Esophagus squamous epithelium (tissue), 5 donors: Measurements from ENCODE around the gene CDK6. TPM values are rescaled to one million over a fixed set of nuclear protein-coding genes. Genes with fewer than 3 reads are reported as not detected.

ENCODE experiments used
- DNase-seq: peaks from one replicate; lab custom pipeline; 2025; lab: John Stamatoyannopoulos, UW
- H3K27ac ChIP-seq, 4 donors: fragments of 200-600 bp; sonication (generic); one replicate each; pipeline ENCODE4 v1.5.1; 2016 to 2019; ENCODE audit warnings: mild to moderate bottlenecking in 1 of 4
- H3K27me3 ChIP-seq, 4 donors: fragments of 200-600 bp; sonication (generic); 1 replicate in 3 of 4; 2 replicates in 1 of 4; pipeline versions ENCODE4 v1.5.1 to v1.6.0; 2017 to 2021; ENCODE audit warnings: antibody characterized with exemption in 1 of 4
- H3K36me3 ChIP-seq, 3 donors: fragments of 200-600 bp; sonication (generic); one replicate each; pipeline ENCODE4 v1.5.1; 2016 to 2019
- H3K4me1 ChIP-seq, 3 donors: fragments of 200-600 bp; sonication (generic); one replicate each; pipeline ENCODE4 v1.5.1; 2017 to 2019
- H3K4me3 ChIP-seq, 4 donors: fragments of 200-600 bp; sonication (generic); 1 replicate in 3 of 4; 2 replicates in 1 of 4; pipeline ENCODE4 v1.5.1; 2016 to 2019; ENCODE audit warnings: mild to moderate bottlenecking in 2 of 4, moderate library complexity in 1 of 4
- H3K9me3 ChIP-seq, 3 donors: fragments of 200-600 bp; sonication (generic); one replicate each; pipeline ENCODE4 v1.5.1; 2016 to 2019
- CTCF ChIP-seq, 6 experiments: fragments of 450-650 bp in 4 of 6; fragments of 200-600 bp in 2 of 6; sonication (generic) in 2 of 6; IDR thresholded peaks; one replicate each; pipeline ENCODE4 v1.5.1; 2016 to 2019; ENCODE audit warnings: antibody characterized with exemption in 6 of 6, mild to moderate bottlenecking in 4 of 6, moderate library complexity in 4 of 6
- POLR2A ChIP-seq, 4 donors: fragments of 450-650 bp; IDR thresholded peaks; one replicate each; pipeline ENCODE4 v1.6.1; 2017; ENCODE audit warnings: antibody characterized with exemption in 4 of 4, mild to moderate bottlenecking in 4 of 4, moderate library complexity in 3 of 4
- WGBS, 2 donors: methylation state at CpG; one replicate each; pipeline ENCODE4 v1.1.5; 2018; 5-methylcytosine and 5-hydroxymethylcytosine counted together
- intact Hi-C: fragments of 100-400 bp; cut with DNase I; formaldehyde crosslinking; loops from one replicate; pipeline ENCODE4 v1.15.0; 2022
- total RNA-seq, 4 donors: library from RNA; depleted of rRNA; stranded (reverse); fragments of >200 nt; gene quantifications; one replicate each; pipeline ENCODE4 v1.1.0, GENCODE V29; 2016
- donor health status: DM: yes; HTN: yes; CAD: no.

The CDK6 gene
- total RNA-seq, 4 donors from 2014 or later, result 15.6 to 59.2 (median 32.4) TPM

- H3K9me3 ChIP-seq, result no peaks in the 10 kb centered on the region
- H3K27ac ChIP-seq, result no peak overlapping the region
- no peak overlapping the region for H3K4me3 ChIP-seq
- no peaks in the 10 kb centered on the region for H3K4me1 ChIP-seq
- DNase-seq, result no peak
- TF ChIP-seq POLR2A (IDR thresholded peaks at IDR 0.05) (no peak), CTCF (IDR thresholded peaks at IDR 0.05) (no peak)
- H3K36me3 ChIP-seq, result no peaks in the 10 kb centered on the region
- H3K27me3 ChIP-seq, result no peaks in the 10 kb centered on the region
- intact Hi-C loops, result no loop called here
- WGBS, 2 donors, result 90 to 95% methylated on average over 4 of the region's 4 CpGs
Observed at GRCh38 chr7:92843034-92843760, 6.8 kb upstream of the CDK6 start.

- Histone ChIP-seq H3K27me3 (no peaks in the 10 kb centered on the region), H3K4me3 (no peak overlapping the region), H3K27ac (no peak overlapping the region), H3K36me3 (no peaks in the 10 kb centered on the region), H3K9me3 (no peaks in the 10 kb centered on the region), H3K4me1 (peaks cover 0 to 9% (median 4%) of the 10 kb centered on the region in 3 donors)
- intact Hi-C loops, result no loop called here
- WGBS, 2 donors, result 63 to 80% methylated on average over 3 of the region's 3 CpGs
- no peak for DNase-seq
- TF ChIP-seq POLR2A (IDR thresholded peaks at IDR 0.05) (no peak), CTCF (IDR thresholded peaks at IDR 0.05) (no peak)
Observed at GRCh38 chr7:92841192-92841591, 4.8 kb upstream of the CDK6 start.

- intact Hi-C loops, result no loop called here
- no peaks in the 10 kb centered on the region for H3K27me3 ChIP-seq
- peaks cover 0 to 9% (median 4%) of the 10 kb centered on the region in 3 donors for H3K4me1 ChIP-seq
- 70 to 71% methylated on average over 5 of the region's 5 CpGs for WGBS, 2 donors
- TF ChIP-seq CTCF (IDR thresholded peaks at IDR 0.05), result no peak
- no peak for TF ChIP-seq POLR2A (IDR thresholded peaks at IDR 0.05)
- no peaks in the 10 kb centered on the region for H3K9me3 ChIP-seq
- H3K27ac ChIP-seq, result no peak overlapping the region
- no peak overlapping the region for H3K4me3 ChIP-seq
- no peak for DNase-seq
- no peaks in the 10 kb centered on the region for H3K36me3 ChIP-seq
Observed at GRCh38 chr7:92840316-92840715, 3.9 kb upstream of the CDK6 start.

- intact Hi-C loops, result no loop called here
Observed at GRCh38 chr7:92839901-92840300, 3.5 kb upstream of the CDK6 start.

More at GRCh38 chr7:92839901-92840300, 3.5 kb upstream of the CDK6 start:
- Histone ChIP-seq H3K4me3 (no peak overlapping the region), H3K36me3 (no peaks in the 10 kb centered on the region), H3K27me3 (no peaks in the 10 kb centered on the region), H3K27ac (no peak overlapping the region), H3K4me1 (peaks cover 0 to 11% (median 4%) of the 10 kb centered on the region in 3 donors), H3K9me3 (no peaks in the 10 kb centered on the region)
- no peak for DNase-seq
- no peak for TF ChIP-seq CTCF (IDR thresholded peaks at IDR 0.05)
- no peak for TF ChIP-seq POLR2A (IDR thresholded peaks at IDR 0.05)
- 46 to 48% methylated on average over 1 of the region's 1 CpG for WGBS, 2 donors
